ENCODE data around the gene TRAP1. TPM values are rescaled to one million over a fixed set of nuclear protein-coding genes. Genes with fewer than 3 reads are reported as not detected.

Gene TRAP1
- total RNA-seq, 2 experiments from 2014 or later: 343 to 379 TPM

GRCh38 chr16:3730161-3731125 is 13.1 kb upstream of the TRAP1 start:
- Mint-ChIP-seq H3K4me1 (ENCODE audit: low read depth) (peaks cover 4% of the 10 kb centered on the region), H3K4me3 (no peak overlapping the region), H3K27me3 (no peaks in the 10 kb centered on the region), H3K9me3 (no peaks in the 10 kb centered on the region), H3K27ac (no peak overlapping the region), H3K36me3 (ENCODE audit: low read depth) (peaks cover 38% of the 10 kb centered on the region)
- POLR2A ChIA-PET: interaction anchor here (0.5 to 1.3 kb wide), 2 partner anchors 13 kb away, joined by 3 to 4 read pairs; partner anchors contain the start of gene TRAP1
- ATAC-seq (no peak), DNase-seq (no peak)
- CTCF ChIA-PET: no interaction called here
- TF ChIP-seq CTCF (IDR thresholded peaks at IDR 0.05): no peak
- intact Hi-C loops (cut with micrococcal nuclease): no loop called here

GRCh38 chr16:3729161-3730112 is 12.1 kb upstream of the TRAP1 start:
- DNase-seq (no peak), ATAC-seq (no peak)
- POLR2A ChIA-PET: interaction anchor here (0.8 to 1.3 kb wide), 2 partner anchors 12 to 29 kb away, joined by 3 to 4 read pairs; partner anchors contain the start of gene TRAP1
- H3K4me1 Mint-ChIP-seq (ENCODE audit: low read depth): peaks cover 2% of the 10 kb centered on the region
- CTCF ChIA-PET: no interaction called here
- no peak for TF ChIP-seq CTCF (IDR thresholded peaks at IDR 0.05)
- intact Hi-C loops (cut with micrococcal nuclease): no loop called here
- peaks cover 31% of the 10 kb centered on the region for H3K36me3 Mint-ChIP-seq (ENCODE audit: low read depth)
- no peaks in the 10 kb centered on the region for H3K9me3 Mint-ChIP-seq
- no peak overlapping the region for H3K4me3 Mint-ChIP-seq
- no peaks in the 10 kb centered on the region for H3K27me3 Mint-ChIP-seq
- no peak overlapping the region for H3K27ac Mint-ChIP-seq

GRCh38 chr16:3728424-3729160 is 11.3 kb upstream of the TRAP1 start:
- no peak for TF ChIP-seq CTCF (IDR thresholded peaks at IDR 0.05)
- Mint-ChIP-seq H3K4me1 (ENCODE audit: low read depth) (peaks cover 2% of the 10 kb centered on the region), H3K9me3 (no peaks in the 10 kb centered on the region), H3K27ac (no peak overlapping the region), H3K4me3 (no peak overlapping the region), H3K36me3 (ENCODE audit: low read depth) (peaks cover 28% of the 10 kb centered on the region), H3K27me3 (no peaks in the 10 kb centered on the region)
- CTCF ChIA-PET: no interaction called here
- no peak for ATAC-seq
- intact Hi-C loops (cut with micrococcal nuclease): no loop called here
- DNase-seq: no peak
- POLR2A ChIA-PET: interaction anchor here (0.8 to 1.3 kb wide), 2 partner anchors 11 to 30 kb away, joined by 3 to 4 read pairs; partner anchors contain the start of gene TRAP1

GRCh38 chr16:3727806-3728381 is 10.6 kb upstream of the TRAP1 start:
- Mint-ChIP-seq H3K9me3 (no peaks in the 10 kb centered on the region), H3K4me1 (ENCODE audit: low read depth) (peaks cover 2% of the 10 kb centered on the region), H3K36me3 (ENCODE audit: low read depth) (peaks cover 28% of the 10 kb centered on the region), H3K4me3 (no peak overlapping the region), H3K27ac (no peak overlapping the region), H3K27me3 (no peaks in the 10 kb centered on the region)
- intact Hi-C loops (cut with micrococcal nuclease): no loop called here
- no peak for DNase-seq
- no peak for TF ChIP-seq CTCF (IDR thresholded peaks at IDR 0.05)
- no peak for ATAC-seq
- ChIA-PET POLR2A (no interaction called here), CTCF (no interaction called here)
